Effector CD4-positive, alpha-beta T cell (primary cell): ENCODE results near the gene SORCS3.

Source experiments
- DNase-seq: peaks from one replicate; pipeline ENCODE4 v3.0.0-alpha.2; 2020

Gene SORCS3

DNA sequence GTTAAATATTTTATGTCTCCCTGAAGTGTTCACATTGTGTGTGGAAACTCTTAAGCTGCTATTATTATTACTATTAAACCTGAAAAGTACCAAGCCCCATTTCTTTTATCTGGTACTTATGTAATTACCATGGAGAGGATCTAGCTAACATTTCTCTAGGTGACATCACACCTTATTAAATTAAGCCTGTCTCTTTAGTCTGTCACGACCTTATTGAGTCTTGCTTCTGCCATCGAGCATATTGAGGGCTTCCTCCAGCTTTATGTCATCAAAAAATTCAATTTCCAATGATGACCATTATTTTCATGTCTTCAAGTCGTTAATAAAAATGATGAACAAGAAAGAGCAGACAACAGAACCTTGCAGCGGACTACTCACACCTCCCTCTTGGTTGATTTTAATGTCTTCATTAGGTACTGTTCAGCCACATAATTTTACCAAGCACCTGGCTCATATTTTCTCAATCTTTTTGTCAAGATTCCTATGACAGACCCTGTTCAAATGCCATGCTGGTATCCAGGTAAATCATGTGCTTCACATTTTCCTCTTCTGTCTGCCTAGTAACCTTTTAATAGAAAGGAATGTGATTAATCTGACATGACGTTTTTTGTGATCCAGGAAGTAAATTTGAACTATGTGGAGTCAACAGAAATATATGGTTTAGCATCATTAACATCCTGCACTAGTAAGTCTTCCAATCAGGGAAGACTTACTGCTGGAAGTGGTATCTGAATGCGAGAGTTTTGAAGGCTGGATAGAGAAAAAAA is 556.7 kb downstream of the SORCS3 start:
- DNase-seq, result no peak

DNA sequence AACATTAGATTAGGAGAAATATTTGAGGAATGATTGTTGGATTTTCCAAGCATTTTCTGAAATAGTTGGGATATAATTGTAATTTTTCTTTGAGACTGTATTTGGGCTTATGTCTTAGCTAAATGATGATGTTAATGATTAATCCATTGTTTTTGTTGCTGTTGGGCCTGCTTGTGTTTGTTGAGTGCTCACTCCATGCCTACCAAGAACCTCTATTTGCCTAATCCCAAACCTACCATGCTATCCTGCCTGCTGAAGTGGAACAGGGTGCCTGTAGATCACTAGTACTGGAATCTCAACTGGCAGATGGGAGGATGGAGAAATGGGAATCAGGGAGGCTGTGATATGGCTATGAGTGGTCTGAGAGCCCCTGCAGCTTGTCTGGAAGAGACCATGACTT is 565.5 kb downstream of the SORCS3 start:
- DNase-seq, result no peak

- DNase-seq, result no peak
These were observed 566.4 kb downstream of the SORCS3 start for GRCh38 chr10:105207476-105207995.

DNA sequence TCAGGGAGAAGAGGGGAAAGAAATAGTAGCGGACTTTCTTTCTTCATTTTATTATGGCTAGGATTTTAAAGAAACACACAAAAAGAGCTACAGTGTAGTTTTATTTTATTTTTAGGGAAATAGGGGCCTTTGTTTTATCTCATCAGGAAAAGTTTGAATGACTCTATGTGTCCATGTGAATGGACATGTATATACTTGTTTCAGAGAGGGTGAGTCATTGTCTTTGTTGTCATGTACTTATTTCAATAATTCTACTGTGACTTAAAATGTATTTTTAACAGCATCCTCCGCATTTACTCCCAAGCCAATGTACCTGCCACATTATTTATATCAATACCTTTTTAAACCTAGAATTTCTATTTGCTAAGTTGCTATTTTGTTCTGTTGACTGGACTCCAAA is 569.5 kb downstream of the SORCS3 start:
- no peak for DNase-seq

- no peak for DNase-seq
These were observed 596.6 kb downstream of the SORCS3 start for GRCh38 chr10:105237685-105238084.

DNA sequence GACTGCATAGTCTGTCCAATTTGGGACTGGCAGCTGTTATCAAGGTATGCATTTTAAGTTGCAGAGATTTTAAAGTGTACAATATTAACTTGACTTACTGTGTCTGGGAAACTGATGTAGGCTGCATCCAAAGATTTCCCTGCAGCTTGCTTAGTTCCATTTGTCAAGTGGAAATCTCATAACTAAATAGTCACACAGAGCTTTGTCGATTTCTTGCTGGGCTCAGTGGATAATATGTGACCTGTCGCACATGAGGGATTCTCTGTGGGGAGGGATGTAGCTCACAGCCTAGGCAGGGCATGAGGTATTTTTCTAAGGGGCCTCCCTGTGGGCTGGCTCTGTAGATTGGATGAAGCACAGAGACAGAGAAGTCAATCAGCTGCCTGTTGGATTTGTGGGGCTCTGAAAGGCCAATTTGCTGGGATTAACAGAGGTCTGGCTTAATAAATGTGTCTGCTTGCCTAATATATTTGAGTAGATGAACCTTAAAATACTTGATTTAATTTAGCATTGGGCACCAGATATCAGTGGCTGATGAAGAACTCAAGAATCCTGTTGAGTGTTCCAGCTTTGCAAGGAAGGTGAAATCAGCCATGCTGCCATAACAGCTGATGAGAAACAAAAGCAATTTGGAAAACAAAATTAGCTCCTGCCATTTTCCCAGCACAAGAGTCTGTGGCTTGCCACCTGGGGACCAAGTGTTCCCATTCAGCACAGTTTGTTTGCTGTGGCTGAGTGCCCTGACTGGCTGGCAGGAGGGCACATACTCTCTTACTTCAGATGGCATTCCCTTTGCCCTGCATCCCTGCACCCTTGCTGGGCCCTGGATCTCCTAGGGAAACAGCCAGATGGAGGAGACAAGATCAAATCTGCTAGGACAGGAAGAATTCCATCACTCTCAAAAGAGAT is 598.5 kb downstream of the SORCS3 start:
- no peak for DNase-seq

DNA sequence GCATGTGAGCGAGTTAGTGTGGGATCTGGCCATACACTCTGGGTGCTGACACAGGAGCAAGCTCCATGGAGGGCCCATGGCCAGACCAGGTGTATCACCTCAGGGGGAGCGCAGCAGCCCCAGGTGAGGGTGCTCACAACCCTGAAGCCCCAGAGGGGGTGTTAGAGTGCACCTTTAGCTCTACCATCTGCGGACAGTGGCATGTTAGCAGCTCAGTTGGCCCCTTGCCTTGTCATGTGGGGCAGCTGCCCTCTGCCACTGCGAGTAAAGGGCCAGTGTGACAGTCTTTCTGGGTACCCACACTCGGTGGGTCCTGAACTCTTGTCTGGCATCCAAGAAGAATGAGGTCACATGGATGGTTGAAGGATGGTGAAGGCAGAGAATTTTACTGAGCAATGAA is 600.2 kb downstream of the SORCS3 start:
- no peak for DNase-seq

- no peak for DNase-seq
These were observed 602.3 kb downstream of the SORCS3 start for GRCh38 chr10:105243381-105243780.

DNA sequence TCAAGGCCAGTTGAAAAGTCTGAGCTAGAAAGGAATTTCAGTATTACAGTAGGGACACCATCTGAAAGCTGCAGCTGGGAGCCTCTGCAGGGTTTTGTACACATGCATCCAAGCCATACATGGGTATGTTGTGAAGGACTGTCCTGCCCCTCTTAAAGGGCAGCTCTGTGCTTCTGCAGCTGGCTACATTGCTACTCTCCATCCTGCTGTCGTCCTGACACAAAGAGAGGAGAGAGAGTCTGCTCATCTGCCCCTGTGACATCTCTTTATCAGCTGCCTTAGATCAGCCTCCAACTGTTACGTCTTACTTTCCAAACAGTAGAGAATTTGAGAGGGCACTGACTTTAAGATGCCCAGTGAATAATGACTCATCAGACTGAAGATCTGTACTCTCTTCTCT is 602.7 kb downstream of the SORCS3 start:
- DNase-seq, result no peak

GRCh38 chr10:105247831-105248499 is 606.9 kb downstream of the SORCS3 start:
- DNase-seq, result no peak

- DNase-seq, result no peak
These were observed 611.8 kb downstream of the SORCS3 start for GRCh38 chr10:105252911-105253310.

GRCh38 chr10:105253515-105254212 is 612.6 kb downstream of the SORCS3 start:
- DNase-seq, result no peak

- DNase-seq, result no peak
These were observed 617.1 kb downstream of the SORCS3 start for GRCh38 chr10:105258036-105258673.

- no peak for DNase-seq
These were observed 617.6 kb downstream of the SORCS3 start for GRCh38 chr10:105258674-105259065.

GRCh38 chr10:105259201-105259600 is 618.1 kb downstream of the SORCS3 start:
- no peak for DNase-seq

DNA sequence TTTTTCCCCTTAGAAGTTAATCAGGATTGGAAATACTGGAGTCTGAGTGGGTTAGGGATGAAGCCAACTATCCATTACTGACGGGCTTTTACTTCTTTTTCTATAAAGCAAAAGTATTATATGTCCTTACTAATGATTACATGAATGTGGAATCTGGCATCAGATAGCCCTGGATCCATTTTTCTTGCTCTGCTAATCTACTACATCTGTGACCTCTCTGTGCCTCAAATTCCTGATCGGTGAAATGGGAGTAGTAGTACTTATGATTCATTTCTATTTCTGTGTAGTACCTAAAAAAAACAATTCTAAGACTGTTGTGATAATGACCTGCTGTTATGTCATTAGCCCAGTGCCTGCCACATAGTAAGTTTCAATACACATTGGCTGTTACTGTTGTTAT is 621.6 kb downstream of the SORCS3 start:
- DNase-seq, result no peak

- no peak for DNase-seq
These were observed 626.0 kb downstream of the SORCS3 start for GRCh38 chr10:105266966-105267539.

- DNase-seq, result no peak
These were observed 627.9 kb downstream of the SORCS3 start for GRCh38 chr10:105268961-105269360.

- no peak for DNase-seq
These were observed 628.6 kb downstream of the SORCS3 start for GRCh38 chr10:105269689-105270088.

- DNase-seq, result no peak
These were observed 633.5 kb downstream of the SORCS3 start for GRCh38 chr10:105274556-105275070.

DNA sequence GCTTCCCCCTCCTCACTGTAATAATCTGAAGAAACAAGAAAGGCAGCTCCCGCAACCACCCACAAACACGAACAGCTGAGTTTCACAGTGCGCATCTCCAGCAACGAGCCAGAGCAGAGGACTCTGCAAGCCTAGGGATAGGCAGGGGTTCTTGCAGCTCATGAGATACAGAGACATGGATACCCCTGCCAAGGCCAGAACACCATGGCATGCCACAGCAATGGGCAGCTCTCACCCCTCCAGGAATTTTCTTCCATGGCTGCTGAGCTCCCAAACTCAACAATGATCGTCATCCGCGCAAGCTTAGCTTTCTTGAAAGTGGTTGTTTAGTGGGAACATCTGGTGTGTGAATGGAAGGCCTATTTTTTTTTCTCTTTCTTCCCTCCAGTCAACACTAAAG is 637.3 kb downstream of the SORCS3 start:
- DNase-seq, result no peak
